Thymus (tissue), 11 donors: ENCODE measurements around the gene SNX22. TPM values are rescaled to one million over a fixed set of nuclear protein-coding genes. Genes with fewer than 3 reads are reported as not detected.

ENCODE experiments used
- DNase-seq, 9 donors: peaks; one replicate each; pipeline ENCODE4 v3.0.0-alpha.2; 2013; ENCODE audit warnings: low spot score in 9 of 9, low read depth in 6 of 9, missing footprints in 1 of 9
- H3K27ac ChIP-seq, 2 donors: one replicate each; pipeline ENCODE4 v1.5.1; 2013; ENCODE audit warnings: control low read depth in 1 of 2, low read depth in 1 of 2, low read length in 1 of 2, mild to moderate bottlenecking in 1 of 2, moderate library complexity in 1 of 2
- H3K27me3 ChIP-seq, 2 donors: one replicate each; pipeline ENCODE4 v1.5.1; 2013; ENCODE audit warnings: low read length in 1 of 2; ENCODE audit not compliant: control insufficient read depth in 2 of 2, insufficient read depth in 1 of 2
- H3K36me3 ChIP-seq, 2 donors: one replicate each; pipeline ENCODE4 v1.5.1; 2013; ENCODE audit warnings: low read length in 1 of 2, mild to moderate bottlenecking in 1 of 2, moderate library complexity in 1 of 2; ENCODE audit not compliant: control insufficient read depth in 2 of 2, insufficient read depth in 2 of 2
- H3K4me1 ChIP-seq, 2 donors: one replicate each; pipeline ENCODE4 v1.5.1; 2013; ENCODE audit warnings: low read length in 2 of 2; ENCODE audit not compliant: control insufficient read depth in 2 of 2, insufficient read depth in 2 of 2
- H3K4me3 ChIP-seq, 2 donors: one replicate each; pipeline ENCODE4 v1.5.1; 2013; ENCODE audit warnings: low read length in 2 of 2, control low read depth in 1 of 2, mild to moderate bottlenecking in 1 of 2
- H3K9me3 ChIP-seq, 2 donors: one replicate each; pipeline ENCODE4 v1.5.1; 2013; ENCODE audit warnings: low read length in 1 of 2, mild to moderate bottlenecking in 1 of 2; ENCODE audit not compliant: control insufficient read depth in 2 of 2, insufficient read depth in 1 of 2
- WGBS: extraction: QIAGEN DNeasy Blood & Tissue Kit; methylation state at CpG from one replicate; pipeline ENCODE4 v1.1.7; 2013; 5-methylcytosine and 5-hydroxymethylcytosine counted together
- polyA plus RNA-seq: library from polyadenylated mRNA; stranded (reverse); fragments of 200-250 nt; gene quantifications from one replicate; pipeline ENCODE4 v1.2.3, GENCODE V29; 2013
- total RNA-seq: library from RNA; stranded (reverse); fragments of 120-200 nt; gene quantifications from one replicate; pipeline ENCODE4 v1.2.4, GENCODE V29; 2013
- donor health status: healthy.

Gene SNX22
- total and polyA plus RNA-seq, 2 donors: 9.4 to 23.9 TPM

GRCh38 chr15:64158363-64159134 lies 7.0 kb downstream of the SNX22 start:
- no peaks in the 10 kb centered on the region for H3K9me3 ChIP-seq
- H3K4me1 ChIP-seq: peaks cover 10 to 28% of the 10 kb centered on the region in 2 donors
- WGBS: 95% methylated on average over 11 of the region's 11 CpGs

GRCh38 chr15:64161688-64162477 lies 10.4 kb downstream of the SNX22 start:
- DNase-seq: no peak
- Histone ChIP-seq H3K36me3 (peaks cover 42 to 48% of the 10 kb centered on the region in 2 donors), H3K4me3 (peak overlapping the region; percentile 85 to 94), H3K27ac (peak overlapping the region in 1 of 2 donors; percentile 69), H3K9me3 (no peaks in the 10 kb centered on the region), H3K4me1 (peaks cover 10 to 29% of the 10 kb centered on the region in 2 donors), H3K27me3 (no peaks in the 10 kb centered on the region)
- WGBS: 86% methylated on average over 12 of the region's 12 CpGs

More at GRCh38 chr15:64158363-64159134, 7.0 kb downstream of the SNX22 start:
- no peak overlapping the region for H3K27ac ChIP-seq
- no peak overlapping the region for H3K4me3 ChIP-seq
- peaks cover 71 to 72% of the 10 kb centered on the region in 2 donors for H3K36me3 ChIP-seq
- DNase-seq: no peak
- no peaks in the 10 kb centered on the region for H3K27me3 ChIP-seq

- WGBS: 1% methylated on average over 21 of the region's 21 CpGs
- H3K4me1 ChIP-seq: peaks cover 10 to 29% of the 10 kb centered on the region in 2 donors
- H3K4me3 ChIP-seq: peak overlapping the region; percentile 85 to 94
- peaks cover 36 to 42% of the 10 kb centered on the region in 2 donors for H3K36me3 ChIP-seq
- peak overlapping the region; percentile 69 to 88 for H3K27ac ChIP-seq
- H3K9me3 ChIP-seq: no peaks in the 10 kb centered on the region
- no peak for DNase-seq
- no peaks in the 10 kb centered on the region for H3K27me3 ChIP-seq
Measured at GRCh38 chr15:64162478-64162868, 10.9 kb downstream of the SNX22 start.

GRCh38 chr15:64162869-64163658 lies 11.5 kb downstream of the SNX22 start, which contains the start of gene PPIB:
TSS of gene PPIB (minus strand) at chr15:64163022. CDS start at chr15:64162986, 36 bp downstream.
- no peaks in the 10 kb centered on the region for H3K9me3 ChIP-seq
- WGBS: under 1% methylated on average over 69 of the region's 69 CpGs
- peak within 1 kb of the TSS; percentile 88 to 92 for H3K27ac ChIP-seq
- H3K36me3 ChIP-seq: peaks cover 30 to 37% of the 10 kb centered on the region in 2 donors
- peak; percentile 84 to 98 (median 95) for DNase-seq
- peak within 1 kb of the TSS; percentile 85 to 94 for H3K4me3 ChIP-seq
- peaks cover 10 to 29% of the 10 kb centered on the region in 2 donors for H3K4me1 ChIP-seq
- no peaks in the 10 kb centered on the region for H3K27me3 ChIP-seq

- Histone ChIP-seq H3K4me1 (peaks cover 10 to 29% of the 10 kb centered on the region in 2 donors), H3K36me3 (peaks cover 23 to 29% of the 10 kb centered on the region in 2 donors)
- DNase-seq: no peak
Measured at GRCh38 chr15:64163659-64164362, 12.3 kb downstream of the SNX22 start.

GRCh38 chr15:64164436-64164835 lies 12.9 kb downstream of the SNX22 start:
- WGBS: 97% methylated on average over 4 of the region's 4 CpGs
- Histone ChIP-seq H3K27me3 (no peaks in the 10 kb centered on the region), H3K36me3 (peaks cover 17 to 23% of the 10 kb centered on the region in 2 donors), H3K4me3 (no peak overlapping the region), H3K27ac (no peak overlapping the region), H3K4me1 (peaks cover 10 to 29% of the 10 kb centered on the region in 2 donors), H3K9me3 (no peaks in the 10 kb centered on the region)
- no peak for DNase-seq

More at GRCh38 chr15:64163659-64164362, 12.3 kb downstream of the SNX22 start:
- Histone ChIP-seq H3K4me3 (peak overlapping the region; percentile 58 to 94), H3K9me3 (no peaks in the 10 kb centered on the region), H3K27me3 (no peaks in the 10 kb centered on the region), H3K27ac (peak overlapping the region; percentile 79 to 92)
- WGBS: 45% methylated on average over 14 of the region's 14 CpGs

GRCh38 chr15:64166102-64166890 lies 14.8 kb downstream of the SNX22 start:
- Histone ChIP-seq H3K4me3 (no peak overlapping the region), H3K27me3 (no peaks in the 10 kb centered on the region), H3K9me3 (no peaks in the 10 kb centered on the region), H3K27ac (no peak overlapping the region), H3K4me1 (peaks cover 7 to 16% of the 10 kb centered on the region in 2 donors), H3K36me3 (peaks cover 16% of the 10 kb centered on the region in 2 donors)
- WGBS: 98% methylated on average over 5 of the region's 5 CpGs
- DNase-seq: no peak
